Neural crest cell (in vitro differentiated cells): ENCODE measurements around the gene APCDD1L. TPM values are rescaled to one million over a fixed set of nuclear protein-coding genes. Genes with fewer than 3 reads are reported as not detected.

Source experiments
- DNase-seq: peaks from one replicate; pipeline ENCODE4 v3.0.0; 2021; ENCODE audit warnings: low read depth, mixed read lengths, low spot score
- H3K27ac Mint-ChIP-seq: one replicate; pipeline ENCODE4 v1.8.0; 2021; ENCODE audit warnings: mild to moderate bottlenecking, mixed read lengths; ENCODE audit not compliant: unreplicated experiment
- H3K27me3 Mint-ChIP-seq: 2 replicates; pipeline ENCODE4 v1.8.0; 2021; ENCODE audit warnings: low read depth, mild to moderate bottlenecking, mixed read lengths
- H3K36me3 Mint-ChIP-seq: 2 replicates; pipeline ENCODE4 v1.8.0; 2021; ENCODE audit warnings: low read depth, mild to moderate bottlenecking, mixed read lengths
- H3K4me1 Mint-ChIP-seq: 2 replicates; pipeline ENCODE4 v1.8.0; 2021; ENCODE audit warnings: mixed read lengths
- H3K4me3 Mint-ChIP-seq: one replicate; pipeline ENCODE4 v1.8.0; 2021; ENCODE audit warnings: mild to moderate bottlenecking, mixed read lengths
- H3K9me3 Mint-ChIP-seq: 2 replicates; pipeline ENCODE4 v1.8.0; 2021; ENCODE audit warnings: mixed read lengths
- total RNA-seq: library from RNA; stranded (reverse); gene quantifications from 2 replicates; pipeline ENCODE4 v1.2.1, GENCODE V29; 2021
- TF ChIP-seq, protein P1 (sequence below): fragments of 200-600 bp; sonication (generic); conservative IDR thresholded peaks from 2 replicates; pipeline ENCODE4 v1.5.0; 2021; ENCODE audit warnings: antibody characterized with exemption, mild to moderate bottlenecking

APCDD1L gene
- total RNA-seq, 1 donor from 2014 or later, result not detected

DNA sequence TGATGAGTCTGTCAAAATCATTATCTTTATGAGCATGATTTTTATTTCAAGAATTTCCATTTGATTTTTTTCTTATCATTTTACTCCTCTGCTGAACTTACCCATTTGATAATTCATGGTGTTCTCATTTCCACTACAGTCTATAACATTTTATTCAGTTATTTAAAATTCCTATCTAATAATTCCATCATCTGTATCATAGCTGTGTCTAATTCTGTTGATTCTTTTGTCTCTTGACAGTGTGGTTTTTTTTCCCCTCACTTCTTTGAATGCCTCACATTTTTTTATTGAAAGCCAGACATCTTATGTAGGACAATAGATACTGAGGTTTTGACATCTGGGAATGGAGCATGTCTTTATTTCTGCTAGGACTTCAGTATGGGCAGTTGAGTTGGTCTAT, 16.5 kb upstream of the APCDD1L start:
- H3K27me3 Mint-ChIP-seq, result no peaks in the 10 kb centered on the region
- H3K4me3 Mint-ChIP-seq, result no peak overlapping the region
- peaks cover 14% of the 10 kb centered on the region for H3K36me3 Mint-ChIP-seq
- TF ChIP-seq, protein P1, sequence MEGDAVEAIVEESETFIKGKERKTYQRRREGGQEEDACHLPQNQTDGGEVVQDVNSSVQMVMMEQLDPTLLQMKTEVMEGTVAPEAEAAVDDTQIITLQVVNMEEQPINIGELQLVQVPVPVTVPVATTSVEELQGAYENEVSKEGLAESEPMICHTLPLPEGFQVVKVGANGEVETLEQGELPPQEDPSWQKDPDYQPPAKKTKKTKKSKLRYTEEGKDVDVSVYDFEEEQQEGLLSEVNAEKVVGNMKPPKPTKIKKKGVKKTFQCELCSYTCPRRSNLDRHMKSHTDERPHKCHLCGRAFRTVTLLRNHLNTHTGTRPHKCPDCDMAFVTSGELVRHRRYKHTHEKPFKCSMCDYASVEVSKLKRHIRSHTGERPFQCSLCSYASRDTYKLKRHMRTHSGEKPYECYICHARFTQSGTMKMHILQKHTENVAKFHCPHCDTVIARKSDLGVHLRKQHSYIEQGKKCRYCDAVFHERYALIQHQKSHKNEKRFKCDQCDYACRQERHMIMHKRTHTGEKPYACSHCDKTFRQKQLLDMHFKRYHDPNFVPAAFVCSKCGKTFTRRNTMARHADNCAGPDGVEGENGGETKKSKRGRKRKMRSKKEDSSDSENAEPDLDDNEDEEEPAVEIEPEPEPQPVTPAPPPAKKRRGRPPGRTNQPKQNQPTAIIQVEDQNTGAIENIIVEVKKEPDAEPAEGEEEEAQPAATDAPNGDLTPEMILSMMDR, result no peak
- H3K4me1 Mint-ChIP-seq, result no peaks in the 10 kb centered on the region
- H3K9me3 Mint-ChIP-seq, result peaks cover 22% of the 10 kb centered on the region
- no peak overlapping the region for H3K27ac Mint-ChIP-seq
- DNase-seq, result no peak

DNA sequence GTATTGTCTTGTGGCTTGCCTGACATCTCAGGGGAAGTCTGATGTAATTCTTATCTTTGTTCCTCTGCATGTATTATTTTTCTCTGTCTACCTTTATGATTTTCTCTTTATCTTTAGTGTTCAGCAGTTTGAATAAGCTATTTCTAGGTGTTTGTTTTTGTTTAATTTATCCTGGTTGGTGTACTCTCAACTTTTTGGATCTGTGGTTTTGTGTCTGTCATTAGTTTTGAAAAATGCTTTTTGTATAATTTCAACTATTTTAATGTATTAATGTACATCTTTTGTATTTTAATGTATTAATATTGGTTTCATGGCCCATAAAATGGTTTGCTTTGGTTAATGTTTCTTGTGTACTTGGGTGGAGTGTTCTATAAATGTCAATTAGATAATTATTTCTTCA, 15.9 kb upstream of the APCDD1L start:
- Mint-ChIP-seq H3K4me3 (no peak overlapping the region), H3K27me3 (no peaks in the 10 kb centered on the region), H3K9me3 (peaks cover 24% of the 10 kb centered on the region), H3K4me1 (no peaks in the 10 kb centered on the region), H3K36me3 (peaks cover 16% of the 10 kb centered on the region), H3K27ac (no peak overlapping the region)
- TF ChIP-seq, protein P1, result no peak
- no peak for DNase-seq

DNA sequence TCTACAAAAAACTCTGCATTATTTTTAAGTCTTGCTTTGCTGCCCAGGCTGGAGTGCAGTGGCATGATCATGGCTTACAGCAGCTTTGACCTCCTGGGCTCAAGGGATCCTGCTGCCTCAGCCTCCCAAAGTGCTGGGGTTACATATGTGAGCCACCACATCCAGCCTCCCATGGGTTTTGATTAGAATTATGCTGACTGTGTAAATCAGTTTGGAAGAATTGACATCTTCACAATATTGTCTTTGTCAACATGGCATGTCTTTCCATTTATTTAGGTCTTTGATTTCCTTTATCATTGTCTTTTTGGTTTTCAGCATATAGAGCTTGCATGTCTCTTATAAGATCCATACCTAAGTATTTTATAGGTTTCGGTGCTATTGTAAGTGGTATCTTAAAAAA, 13.2 kb upstream of the APCDD1L start:
- H3K27me3 Mint-ChIP-seq, result no peaks in the 10 kb centered on the region
- peaks cover 19% of the 10 kb centered on the region for H3K36me3 Mint-ChIP-seq
- H3K4me3 Mint-ChIP-seq, result no peak overlapping the region
- peaks cover 9% of the 10 kb centered on the region for H3K4me1 Mint-ChIP-seq
- peaks cover 31% of the 10 kb centered on the region for H3K9me3 Mint-ChIP-seq
- TF ChIP-seq, protein P1, result no peak
- H3K27ac Mint-ChIP-seq, result no peak overlapping the region
- DNase-seq, result no peak

DNA sequence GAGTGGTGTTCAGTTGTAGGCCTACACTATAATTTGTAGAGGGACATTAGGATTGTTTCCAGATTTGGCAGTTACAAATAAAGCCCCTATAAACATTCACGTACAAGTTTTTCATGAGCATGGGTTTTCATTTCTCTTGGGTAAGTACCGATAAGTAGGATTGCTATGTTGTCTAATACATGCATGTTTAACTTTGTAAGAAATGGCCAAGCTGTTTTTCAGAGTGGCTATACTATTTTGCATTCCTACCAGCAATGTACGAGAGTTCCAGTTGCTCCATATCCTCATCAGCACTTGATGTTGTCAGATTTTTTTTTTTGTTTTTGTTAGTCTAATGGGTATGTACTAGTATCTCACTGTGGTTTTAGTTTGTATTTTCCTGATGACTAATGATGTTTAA, 11.2 kb upstream of the APCDD1L start:
- Mint-ChIP-seq H3K36me3 (peaks cover 13% of the 10 kb centered on the region), H3K4me1 (peaks cover 15% of the 10 kb centered on the region), H3K27ac (no peak overlapping the region), H3K27me3 (peaks cover 9% of the 10 kb centered on the region), H3K9me3 (peaks cover 23% of the 10 kb centered on the region), H3K4me3 (no peak overlapping the region)
- DNase-seq, result no peak
- TF ChIP-seq, protein P1, result no peak

DNA sequence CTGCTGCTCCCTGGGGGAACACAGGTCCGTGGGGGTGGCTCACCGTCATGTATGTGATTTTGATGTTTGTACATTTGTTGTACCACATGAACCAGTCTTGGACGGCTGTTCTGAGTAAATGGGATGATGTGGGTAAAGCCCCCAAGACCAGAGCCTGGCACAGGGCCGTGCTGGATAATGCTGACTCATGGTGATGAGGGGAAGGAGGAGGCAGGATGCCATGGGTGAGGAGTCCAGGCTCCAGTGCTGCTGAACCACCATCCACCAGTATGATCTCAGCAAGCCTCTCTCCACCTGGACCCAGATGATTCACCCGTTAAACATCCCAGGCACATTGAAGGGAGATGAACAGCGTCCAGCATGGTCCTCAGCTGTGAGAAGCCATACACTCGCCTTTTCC, 9.6 kb upstream of the APCDD1L start:
- Mint-ChIP-seq H3K4me1 (peaks cover 15% of the 10 kb centered on the region), H3K36me3 (peaks cover 12% of the 10 kb centered on the region), H3K4me3 (no peak overlapping the region), H3K9me3 (peaks cover 20% of the 10 kb centered on the region), H3K27me3 (peaks cover 15% of the 10 kb centered on the region), H3K27ac (no peak overlapping the region)
- TF ChIP-seq, protein P1, result no peak
- DNase-seq, result no peak

GRCh38 chr20:58523971-58524315, 8.7 kb upstream of the APCDD1L start:
- DNase-seq, result no peak
- H3K27ac Mint-ChIP-seq, result no peak overlapping the region
- TF ChIP-seq, protein P1, result no peak
- peaks cover 15% of the 10 kb centered on the region for H3K9me3 Mint-ChIP-seq
- no peak overlapping the region for H3K4me3 Mint-ChIP-seq
- peaks cover 15% of the 10 kb centered on the region for H3K4me1 Mint-ChIP-seq
- H3K27me3 Mint-ChIP-seq, result peaks cover 17% of the 10 kb centered on the region
- H3K36me3 Mint-ChIP-seq, result peaks cover 10% of the 10 kb centered on the region
